Neuronal stem cell (in vitro differentiated cells): Measurements from ENCODE around the gene POTED. TPM values are rescaled to one million over a fixed set of nuclear protein-coding genes. Genes with fewer than 3 reads are reported as not detected.
"Not testable (repeated sequence)": the region's sequence is repeated elsewhere in the genome, so short reads cannot be mapped to it uniquely, and the experiment has no call there.

Experiments
- DNase-seq: peaks from one replicate; pipeline ENCODE4 v3.0.0-alpha.2; 2013; ENCODE audit warnings: low spot score
- H2AFZ ChIP-seq: one replicate; pipeline ENCODE4 v1.6.1; 2013; ENCODE audit warnings: mild to moderate bottlenecking, low read length, inconsistent platforms
- H2AK5ac ChIP-seq: 2 replicates; pipeline ENCODE4 v1.6.1; 2013; ENCODE audit warnings: low read depth, mild to moderate bottlenecking, inconsistent platforms, low read length, moderate library complexity, mixed read lengths
- H2BK120ac ChIP-seq: 2 replicates; pipeline ENCODE4 v1.6.1; 2013; ENCODE audit warnings: low read depth, mild to moderate bottlenecking, inconsistent platforms, low read length, moderate library complexity, mixed read lengths
- H2BK12ac ChIP-seq: one replicate; pipeline ENCODE4 v1.6.1; 2013; ENCODE audit warnings: low read length, inconsistent platforms
- H2BK15ac ChIP-seq: 2 replicates; pipeline ENCODE4 v1.6.1; 2013; ENCODE audit warnings: mild to moderate bottlenecking, low read length, inconsistent platforms, mixed read lengths
- H2BK5ac ChIP-seq: one replicate; pipeline ENCODE4 v1.6.1; 2013; ENCODE audit warnings: inconsistent platforms, mild to moderate bottlenecking, low read length, moderate library complexity
- H3K14ac ChIP-seq: one replicate; pipeline ENCODE4 v1.6.1; 2013; ENCODE audit warnings: low read length, inconsistent platforms
- H3K18ac ChIP-seq: 2 replicates; pipeline ENCODE4 v1.6.1; 2013; ENCODE audit warnings: low read length, inconsistent platforms
- H3K23ac ChIP-seq: 2 replicates; pipeline ENCODE4 v1.6.1; 2013; ENCODE audit warnings: low read depth, mild to moderate bottlenecking, mixed read lengths, low read length, inconsistent platforms; ENCODE audit not compliant: poor library complexity
- H3K27ac ChIP-seq: replicated peaks from 3 replicates; pipeline ENCODE4 v1.5.1; 2013; ENCODE audit warnings: low read length, inconsistent platforms
- H3K27me3 ChIP-seq, 3 experiments: 2 replicates each; pipeline ENCODE4 v1.6.1; 2013; ENCODE audit warnings: low read length in 3 of 3, mild to moderate bottlenecking in 2 of 3, inconsistent platforms in 1 of 3, low read depth in 1 of 3, mixed read lengths in 1 of 3, moderate library complexity in 1 of 3; ENCODE audit not compliant: control insufficient read depth in 3 of 3, insufficient read depth in 3 of 3
- H3K36me3 ChIP-seq, 2 donors: replicated peaks in 1 of 2; 2 replicates each; pipeline ENCODE4 v1.6.1; 2013; ENCODE audit warnings: low read length in 2 of 2; ENCODE audit not compliant: control insufficient read depth in 2 of 2, insufficient read depth in 2 of 2
- H3K4ac ChIP-seq: 2 replicates; pipeline ENCODE4 v1.6.1; 2013; ENCODE audit warnings: inconsistent platforms, mild to moderate bottlenecking, low read length, moderate library complexity
- H3K4me1 ChIP-seq, 2 donors: 1 replicate in 1 of 2; 2 replicates in 1 of 2; pipeline ENCODE4 v1.6.1; 2013; ENCODE audit warnings: low read length in 2 of 2, low read depth in 1 of 2; ENCODE audit not compliant: control insufficient read depth in 2 of 2, insufficient read depth in 1 of 2
- H3K4me2 ChIP-seq: one replicate; pipeline ENCODE4 v1.6.1; 2013; ENCODE audit warnings: mild to moderate bottlenecking, low read length, inconsistent platforms; ENCODE audit not compliant: insufficient read depth, poor library complexity, severe bottlenecking
- H3K4me3 ChIP-seq, 2 donors: 2 replicates each; pipeline ENCODE4 v1.5.1; 2013; ENCODE audit warnings: low read length in 2 of 2, mild to moderate bottlenecking in 2 of 2, inconsistent platforms in 1 of 2, moderate library complexity in 1 of 2
- H3K79me1 ChIP-seq: one replicate; pipeline ENCODE4 v1.6.1; 2013; ENCODE audit warnings: low read depth, mild to moderate bottlenecking, inconsistent platforms, low read length, moderate library complexity
- H3K9ac ChIP-seq: one replicate; pipeline ENCODE4 v1.6.1; 2013; ENCODE audit warnings: mild to moderate bottlenecking, low read depth, low read length, inconsistent platforms; ENCODE audit not compliant: poor library complexity
- H3K9me3 ChIP-seq, 2 donors: replicated peaks in 1 of 2; 2 replicates each; pipeline versions ENCODE3 to v1.6.1; 2013; ENCODE audit warnings: low read length in 2 of 2, mild to moderate bottlenecking in 2 of 2, inconsistent platforms in 1 of 2, low read depth in 1 of 2, mixed read lengths in 1 of 2, moderate library complexity in 1 of 2; ENCODE audit not compliant: control insufficient read depth in 2 of 2, insufficient read depth in 1 of 2
- H4K8ac ChIP-seq: one replicate; pipeline ENCODE4 v1.6.1; 2013; ENCODE audit warnings: low read depth, mild to moderate bottlenecking, inconsistent platforms, low read length, moderate library complexity
- H4K91ac ChIP-seq: one replicate; pipeline ENCODE4 v1.6.1; 2013; ENCODE audit warnings: low read length, low read depth, mild to moderate bottlenecking, inconsistent platforms; ENCODE audit not compliant: poor library complexity
- WGBS, 2 donors: extraction: QIAGEN DNeasy Blood & Tissue Kit; methylation state at CpG; one replicate each; pipeline ENCODE4 v1.1.7; 2013; ENCODE audit warnings: missing lambda C conversion rate in 2 of 2, mixed read lengths in 1 of 2; ENCODE audit not compliant: insufficient read length in 2 of 2, insufficient replicate concordance in 1 of 2; ENCODE audit errors: extremely low coverage in 2 of 2; 5-methylcytosine and 5-hydroxymethylcytosine counted together
- polyA plus RNA-seq, 2 experiments: library from polyadenylated mRNA; stranded (reverse); fragments of 200-250 nt; gene quantifications; one replicate each; pipeline ENCODE4 v1.2.3, GENCODE V29; 2013
- small RNA-seq: library from polyadenylated mRNA; stranded (forward); fragments of <200 nt; extraction: miRNeasy Mini kit (QIAGEN cat#:217004); gene quantifications from one replicate; pipeline ENCODE3, GENCODE V24; 2013; ENCODE audit not compliant: insufficient read depth

Gene POTED
- polyA plus RNA-seq (2013, experiment 1 of 2): not detected
- polyA plus RNA-seq (2013, experiment 2 of 2): not detected

GRCh38 chr21:13609477-13609876 lies at the start of gene POTED:
TSS of gene POTED (plus strand) at chr21:13609777. CDS start at chr21:13610229, 452 bp downstream.
- not testable (repeated sequence) for H3K36me3 ChIP-seq, H3K14ac ChIP-seq, H4K8ac ChIP-seq, H2BK5ac ChIP-seq, H2BK12ac ChIP-seq, H3K27me3 ChIP-seq, H3K23ac ChIP-seq, H2AFZ ChIP-seq, H3K9me3 ChIP-seq, H3K79me1 ChIP-seq, H4K91ac ChIP-seq, H3K4me3 ChIP-seq, H2BK15ac ChIP-seq, H3K27ac ChIP-seq, H3K4me2 ChIP-seq, H2BK120ac ChIP-seq, H3K18ac ChIP-seq, H2AK5ac ChIP-seq, H3K4me1 ChIP-seq, H3K9ac ChIP-seq, DNase-seq, H3K4ac ChIP-seq
- no CpG with 5 or more reads among the region's 42 CpGs for WGBS, 2 donors

GRCh38 chr21:13650101-13650500 lies 40.5 kb downstream of the POTED start:
- not testable (repeated sequence) for DNase-seq, H3K14ac ChIP-seq
- no CpG with 5 or more reads among the region's 5 CpGs for WGBS, 2 donors

GRCh38 chr21:13651746-13652145 lies 42.2 kb downstream of the POTED start:
- not testable (repeated sequence) for H3K27ac ChIP-seq, H3K4me2 ChIP-seq, H2BK12ac ChIP-seq, H4K91ac ChIP-seq, H3K4me1 ChIP-seq, H2BK120ac ChIP-seq, H4K8ac ChIP-seq, H3K27me3 ChIP-seq, H2BK15ac ChIP-seq, H3K36me3 ChIP-seq, H2AK5ac ChIP-seq, H3K18ac ChIP-seq, H2BK5ac ChIP-seq, H3K9me3 ChIP-seq, H3K9ac ChIP-seq, H3K23ac ChIP-seq, DNase-seq, H3K79me1 ChIP-seq, H3K4ac ChIP-seq, H3K14ac ChIP-seq, H3K4me3 ChIP-seq, H2AFZ ChIP-seq
- WGBS, 2 donors: no CpG with 5 or more reads among the region's 6 CpGs

More at GRCh38 chr21:13650101-13650500, 40.5 kb downstream of the POTED start:
- H3K9me3 ChIP-seq, H3K4me2 ChIP-seq, H2BK15ac ChIP-seq, H3K4me3 ChIP-seq, H2AK5ac ChIP-seq, H4K91ac ChIP-seq, H3K27me3 ChIP-seq, H3K79me1 ChIP-seq, H3K23ac ChIP-seq, H3K4me1 ChIP-seq, H2BK5ac ChIP-seq, H3K27ac ChIP-seq, H2AFZ ChIP-seq, H3K9ac ChIP-seq, H2BK120ac ChIP-seq, H3K36me3 ChIP-seq, H3K4ac ChIP-seq, H4K8ac ChIP-seq, H2BK12ac ChIP-seq, H3K18ac ChIP-seq: not testable (repeated sequence)

Small RNAs within 50 kb of the gene (small RNA-seq; reads per million reads assigned to genes)
- gene AL050303.3 (not detected), gene MIR3118-1 (not detected), gene RNU6-286P (not detected)
